Loucy (cell line): ENCODE results near the gene EIF6.

Source experiments
- H2AFZ ChIP-seq: fragments of 200-600 bp; sonication (generic); 2 replicates; pipeline ENCODE4 v1.6.0; 2016; ENCODE audit warnings: antibody characterized with exemption, mild to moderate bottlenecking, low read length, moderate library complexity
- H3F3A ChIP-seq: fragments of 200-600 bp; 2 replicates; pipeline ENCODE4 v1.6.0; 2016; ENCODE audit warnings: antibody characterized with exemption, low read depth, mild to moderate bottlenecking
- H3K27me3 ChIP-seq: fragments of 200-600 bp; sonication (generic); 2 replicates; pipeline ENCODE4 v1.6.1; 2014; ENCODE audit warnings: low read length, mild to moderate bottlenecking; ENCODE audit not compliant: insufficient read depth, poor library complexity, severe bottlenecking
- H3K36me3 ChIP-seq: fragments of 200-600 bp; sonication (generic); 2 replicates; pipeline ENCODE4 v1.6.1; 2016; ENCODE audit warnings: low read length; ENCODE audit not compliant: insufficient read depth
- H3K4me1 ChIP-seq: fragments of 200-600 bp; sonication (generic); 2 replicates; pipeline ENCODE4 v1.5.1; 2014; ENCODE audit warnings: low read length, mild to moderate bottlenecking; ENCODE audit not compliant: insufficient read depth, poor library complexity, severe bottlenecking
- H3K4me2 ChIP-seq: fragments of 200-600 bp; sonication (generic); 2 replicates; pipeline ENCODE4 v1.6.0; 2014; ENCODE audit warnings: antibody characterized with exemption, low read length, low read depth, mild to moderate bottlenecking; ENCODE audit not compliant: poor library complexity, severe bottlenecking
- H3K4me3 ChIP-seq: fragments of 200-600 bp; sonication (generic); 2 replicates; pipeline ENCODE4 v1.5.1; 2014; ENCODE audit warnings: low read length, mild to moderate bottlenecking, mixed read lengths; ENCODE audit not compliant: poor library complexity, severe bottlenecking
- H3K79me2 ChIP-seq: fragments of 200-600 bp; sonication (generic); 2 replicates; pipeline ENCODE4 v1.6.1; 2014; ENCODE audit warnings: low read length; ENCODE audit not compliant: insufficient read depth
- H3K9ac ChIP-seq: fragments of 200-600 bp; sonication (generic); 2 replicates; pipeline ENCODE4 v1.6.0; 2014; ENCODE audit warnings: mild to moderate bottlenecking, low read depth, low read length, moderate library complexity; ENCODE audit not compliant: poor library complexity, severe bottlenecking
- H3K9me2 ChIP-seq: fragments of 200-600 bp; sonication (generic); replicated peaks from 2 replicates; pipeline ENCODE4 v1.6.1; 2016; ENCODE audit warnings: low read depth, low read length, mixed read lengths
- H3K9me3 ChIP-seq: fragments of 200-600 bp; sonication (generic); 2 replicates; pipeline ENCODE4 v1.6.1; 2014; ENCODE audit warnings: mild to moderate bottlenecking, antibody characterized with exemption, low read length, low read depth; ENCODE audit not compliant: insufficient read depth
- H4K20me1 ChIP-seq: fragments of 200-600 bp; sonication (generic); 2 replicates; pipeline ENCODE4 v1.6.0; 2014; ENCODE audit warnings: antibody characterized with exemption, low read length, mild to moderate bottlenecking; ENCODE audit not compliant: insufficient read depth, poor library complexity, severe bottlenecking
- CTCF ChIP-seq: fragments of 200-600 bp; sonication (generic); conservative IDR thresholded peaks from 2 replicates; pipeline ENCODE4 v1.5.1; 2014; ENCODE audit warnings: mild to moderate bottlenecking, antibody characterized with exemption, low read length
- EZH2phosphoT487 ChIP-seq: fragments of 200-600 bp; IDR thresholded peaks from 2 replicates; pipeline ENCODE4 v1.6.1; 2018; ENCODE audit warnings: antibody characterized with exemption, mild to moderate bottlenecking, moderate library complexity, borderline replicate concordance

EIF6 gene

DNA sequence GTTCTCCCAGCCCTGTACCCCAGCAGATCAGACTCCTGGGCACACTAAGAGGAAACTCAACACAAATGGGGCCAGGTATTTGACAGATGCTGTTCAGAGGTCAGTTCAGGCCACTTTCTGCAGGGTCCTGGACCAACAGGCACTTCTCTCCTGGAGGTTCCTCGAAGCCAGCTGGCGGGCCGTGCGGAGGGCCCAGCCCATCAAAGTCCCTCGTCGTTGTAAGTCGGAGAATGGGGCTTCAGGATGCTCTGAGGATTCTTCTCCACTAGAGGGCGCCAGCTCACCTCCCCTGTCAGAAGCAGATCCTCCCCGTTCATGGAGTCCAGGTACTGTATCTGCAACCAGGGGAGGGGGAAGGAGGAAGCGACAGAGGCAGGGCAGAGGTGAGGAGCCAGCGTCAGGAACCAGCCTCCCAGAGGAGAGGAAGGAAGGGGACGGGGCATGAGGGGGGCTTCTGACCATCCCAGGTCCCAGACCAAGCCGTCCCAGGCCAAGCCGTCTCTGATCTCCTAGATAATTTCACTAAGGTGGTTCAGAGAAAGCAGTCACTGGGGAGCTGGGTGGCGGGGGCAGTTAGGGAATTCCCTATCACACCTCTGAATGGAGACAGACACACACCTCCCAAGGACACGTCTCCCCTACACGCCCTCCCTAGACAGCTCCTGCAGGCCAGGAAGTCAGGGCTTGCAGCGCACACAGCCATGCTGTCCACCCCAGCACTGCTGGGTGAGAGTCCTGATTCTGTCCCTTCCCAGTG lies 19.3 kb upstream of the EIF6 start:
- H2AFZ ChIP-seq: no peak overlapping the region; the same call in 1 of the 2 replicates
- no peak overlapping the region for H3K9ac ChIP-seq
- no peak for TF ChIP-seq EZH2phosphoT487
- peak; percentile 94 for TF ChIP-seq CTCF

GRCh38 chr20:35303382-35303734 lies 18.8 kb upstream of the EIF6 start:
- no peak overlapping the region for H3K9ac ChIP-seq
- TF ChIP-seq EZH2phosphoT487 (no peak), CTCF (no peak)
- no peaks in the 10 kb centered on the region for H3K27me3 ChIP-seq
- H3K36me3 ChIP-seq: peaks cover 7% of the 10 kb centered on the region; the same call in 1 of the 2 replicates
- H3F3A ChIP-seq: no peaks in the 10 kb centered on the region
- no peaks in the 10 kb centered on the region for H3K9me2 ChIP-seq
- H3K4me3 ChIP-seq: no peak overlapping the region
- no peaks in the 10 kb centered on the region for H3K9me3 ChIP-seq
- no peak overlapping the region for H2AFZ ChIP-seq
- H4K20me1 ChIP-seq: no peaks in the 10 kb centered on the region
- no peaks in the 10 kb centered on the region for H3K79me2 ChIP-seq
- H3K4me1 ChIP-seq: no peaks in the 10 kb centered on the region
- no peak overlapping the region for H3K4me2 ChIP-seq

More for the DNA sequence above, 19.3 kb upstream of the EIF6 start:
- H3F3A ChIP-seq: no peaks in the 10 kb centered on the region
- H3K4me2 ChIP-seq: no peak overlapping the region
- H3K27me3 ChIP-seq: no peaks in the 10 kb centered on the region
- H3K4me1 ChIP-seq: no peaks in the 10 kb centered on the region
- no peaks in the 10 kb centered on the region for H3K79me2 ChIP-seq
- H3K4me3 ChIP-seq: no peak overlapping the region
- no peaks in the 10 kb centered on the region for H3K9me2 ChIP-seq
- no peaks in the 10 kb centered on the region for H3K9me3 ChIP-seq
- H4K20me1 ChIP-seq: no peaks in the 10 kb centered on the region
- H3K36me3 ChIP-seq: peaks cover 7% of the 10 kb centered on the region; the same call in 1 of the 2 replicates

DNA sequence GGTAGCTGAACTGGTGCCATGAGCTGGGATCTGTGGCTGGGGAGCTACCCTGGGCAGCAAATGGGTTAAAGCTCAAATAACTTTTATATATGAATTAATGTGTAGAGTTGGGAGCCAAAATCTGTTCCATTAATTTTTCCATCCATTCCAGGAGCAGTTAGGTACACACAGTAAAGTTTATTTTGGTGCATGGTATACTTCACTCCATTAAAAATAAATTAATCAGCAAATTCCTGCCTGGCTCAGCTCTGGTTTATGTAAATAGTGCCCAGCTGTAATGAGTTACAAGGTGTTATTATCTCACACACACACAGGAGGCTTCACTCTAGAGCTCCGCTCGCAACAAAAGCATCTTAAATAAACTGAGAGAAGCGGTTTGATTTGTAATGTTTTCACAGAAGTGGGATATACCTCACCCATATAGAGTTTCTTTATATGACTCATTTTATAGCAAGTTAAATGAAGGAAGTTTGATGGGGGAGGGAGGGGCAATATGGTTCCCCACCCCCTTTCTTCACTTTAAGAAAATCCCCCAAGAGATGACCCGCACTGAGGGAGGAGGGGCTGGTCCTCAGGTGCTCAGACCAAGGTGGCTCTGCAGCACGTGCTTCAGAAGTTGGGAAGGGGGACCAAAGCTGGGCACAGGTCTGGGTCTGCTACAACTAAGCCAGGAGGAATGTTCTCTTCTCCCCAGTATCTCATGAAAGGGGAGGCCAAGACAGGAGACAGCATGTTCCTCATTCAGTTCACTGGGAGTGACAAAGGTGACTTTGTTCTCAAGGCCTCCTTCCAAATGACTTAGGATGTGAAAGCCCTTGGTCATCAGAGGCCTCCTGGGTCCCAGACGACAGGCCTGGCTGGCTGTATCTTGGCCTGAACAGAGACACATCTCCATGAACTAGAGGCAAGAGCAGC lies 18.1 kb upstream of the EIF6 start:
- H3K4me2 ChIP-seq: no peak overlapping the region

More for the DNA sequence above, 18.1 kb upstream of the EIF6 start:
- H3K9ac ChIP-seq: no peak overlapping the region
- no peak for TF ChIP-seq EZH2phosphoT487
- TF ChIP-seq CTCF: no peak
- H3K4me1 ChIP-seq: no peaks in the 10 kb centered on the region
- no peaks in the 10 kb centered on the region for H3K9me3 ChIP-seq
- H4K20me1 ChIP-seq: no peaks in the 10 kb centered on the region
- H2AFZ ChIP-seq: no peak overlapping the region
- H3F3A ChIP-seq: no peaks in the 10 kb centered on the region
- H3K4me3 ChIP-seq: no peak overlapping the region
- H3K27me3 ChIP-seq: no peaks in the 10 kb centered on the region
- peaks cover 7% of the 10 kb centered on the region; the same call in 1 of the 2 replicates for H3K36me3 ChIP-seq
- no peaks in the 10 kb centered on the region for H3K79me2 ChIP-seq
- H3K9me2 ChIP-seq: no peaks in the 10 kb centered on the region
